Liver (tissue), 3 donors: Measurements from ENCODE around the gene FRAS1.

Experiments
- FOXA1 ChIP-seq: IDR thresholded peaks from 2 replicates; pipeline ENCODE4 v1.6.1; 2016; ENCODE audit warnings: antibody characterized with exemption
- GABPA ChIP-seq, 2 donors: IDR thresholded peaks in 1 of 2; conservative IDR thresholded peaks in 1 of 2; 2 replicates each; pipeline ENCODE4 v1.6.1; 2016; ENCODE audit warnings: antibody characterized with exemption in 2 of 2, mild to moderate bottlenecking in 1 of 2, moderate library complexity in 1 of 2
- JUND ChIP-seq, 2 donors: IDR thresholded peaks; 2 replicates each; pipeline ENCODE4 v1.6.1; 2016; ENCODE audit warnings: antibody characterized with exemption in 2 of 2
- REST ChIP-seq: IDR thresholded peaks from 2 replicates; pipeline ENCODE4 v1.6.1; 2016; ENCODE audit warnings: antibody characterized with exemption, mild to moderate bottlenecking
- SP1 ChIP-seq: IDR thresholded peaks from 2 replicates; pipeline ENCODE4 v1.6.1; 2018; ENCODE audit warnings: antibody characterized with exemption, mild to moderate bottlenecking
- YY1 ChIP-seq: IDR thresholded peaks from 2 replicates; pipeline ENCODE4 v1.6.1; 2016; ENCODE audit warnings: antibody characterized with exemption, mild to moderate bottlenecking
- TF ChIP-seq, protein P1 (sequence below): fragments of 150-350 bp; IDR thresholded peaks from 2 replicates; pipeline ENCODE4 v1.5.1; 2017; ENCODE audit warnings: improper control_type of control experiment, low read depth, low read length; ENCODE audit not compliant: missing input control
- TF ChIP-seq, protein P2 (sequence below): IDR thresholded peaks from 2 replicates; pipeline ENCODE4 v1.6.1; 2016; ENCODE audit warnings: antibody characterized with exemption
- donor health status: healthy.
- donor health status: healthy.

GRCh38 chr4:78165758-78166157, 108.6 kb downstream of the FRAS1 start:
- TF ChIP-seq SP1 = no peak
- TF ChIP-seq, protein P1, sequence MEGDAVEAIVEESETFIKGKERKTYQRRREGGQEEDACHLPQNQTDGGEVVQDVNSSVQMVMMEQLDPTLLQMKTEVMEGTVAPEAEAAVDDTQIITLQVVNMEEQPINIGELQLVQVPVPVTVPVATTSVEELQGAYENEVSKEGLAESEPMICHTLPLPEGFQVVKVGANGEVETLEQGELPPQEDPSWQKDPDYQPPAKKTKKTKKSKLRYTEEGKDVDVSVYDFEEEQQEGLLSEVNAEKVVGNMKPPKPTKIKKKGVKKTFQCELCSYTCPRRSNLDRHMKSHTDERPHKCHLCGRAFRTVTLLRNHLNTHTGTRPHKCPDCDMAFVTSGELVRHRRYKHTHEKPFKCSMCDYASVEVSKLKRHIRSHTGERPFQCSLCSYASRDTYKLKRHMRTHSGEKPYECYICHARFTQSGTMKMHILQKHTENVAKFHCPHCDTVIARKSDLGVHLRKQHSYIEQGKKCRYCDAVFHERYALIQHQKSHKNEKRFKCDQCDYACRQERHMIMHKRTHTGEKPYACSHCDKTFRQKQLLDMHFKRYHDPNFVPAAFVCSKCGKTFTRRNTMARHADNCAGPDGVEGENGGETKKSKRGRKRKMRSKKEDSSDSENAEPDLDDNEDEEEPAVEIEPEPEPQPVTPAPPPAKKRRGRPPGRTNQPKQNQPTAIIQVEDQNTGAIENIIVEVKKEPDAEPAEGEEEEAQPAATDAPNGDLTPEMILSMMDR = no peak
- TF ChIP-seq, protein P2, sequence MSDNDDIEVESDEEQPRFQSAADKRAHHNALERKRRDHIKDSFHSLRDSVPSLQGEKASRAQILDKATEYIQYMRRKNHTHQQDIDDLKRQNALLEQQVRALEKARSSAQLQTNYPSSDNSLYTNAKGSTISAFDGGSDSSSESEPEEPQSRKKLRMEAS = no peak
- TF ChIP-seq FOXA1 = no peak
- TF ChIP-seq JUND (IDR thresholded peaks at IDR 0.05) = no peak
- TF ChIP-seq GABPA (IDR thresholded peaks at IDR 0.05 in 1 of 2, conservative IDR thresholded peaks at IDR 0.05 in 1 of 2) = no peak
- TF ChIP-seq REST = no peak
- TF ChIP-seq YY1 = no peak
